BJ (cell line): Measurements from ENCODE around the gene CLSTN2. TPM values are rescaled to one million over a fixed set of nuclear protein-coding genes. Genes with fewer than 3 reads are reported as not detected.

Source experiments
- CTCF ChIA-PET: fragments of 350-600 bp; formaldehyde crosslinking; extraction: SDS; loops from one replicate; lab custom pipeline; 2021; ENCODE audit warnings: antibody characterized with exemption, inconsistent platforms; lab: Yijun Ruan, JAX
- POLR2A ChIA-PET: fragments of 300-600 bp; sonication (Branson Sonifier 250); formaldehyde crosslinking; extraction: SDS; loops from one replicate; lab custom pipeline; 2021; ENCODE audit warnings: antibody characterized with exemption; lab: Charles Lee
- DNase-seq: peaks from one replicate; pipeline ENCODE4 v3.0.0-alpha.2; 2011; ENCODE audit warnings: low read depth
- H3K27me3 ChIP-seq: 2 replicates; pipeline ENCODE4 v1.6.0; 2011; ENCODE audit warnings: low read length; ENCODE audit not compliant: control insufficient read depth, insufficient read depth
- H3K36me3 ChIP-seq: 2 replicates; pipeline ENCODE4 v1.5.1; 2011; ENCODE audit warnings: low read length; ENCODE audit not compliant: control insufficient read depth, insufficient read depth
- H3K4me3 ChIP-seq: 2 replicates; pipeline ENCODE4 v1.5.1; 2011; ENCODE audit warnings: low read depth, mild to moderate bottlenecking, control low read depth, low read length
- polyA plus RNA-seq: library from polyadenylated mRNA; depleted of rRNA; stranded (reverse); fragments of >200 nt; gene quantifications from 2 replicates; pipeline ENCODE4 v1.2.3, GENCODE V29; 2011
- TF ChIP-seq, protein P1 (sequence below): IDR thresholded peaks from 2 replicates; pipeline ENCODE4 v1.5.1; 2011; ENCODE audit warnings: low read depth, mild to moderate bottlenecking, control low read depth, inconsistent platforms, low read length, moderate library complexity; ENCODE audit not compliant: insufficient read depth

Gene CLSTN2
- polyA plus RNA-seq, 1 experiment, result 1.8 TPM

- TF ChIP-seq, protein P1, sequence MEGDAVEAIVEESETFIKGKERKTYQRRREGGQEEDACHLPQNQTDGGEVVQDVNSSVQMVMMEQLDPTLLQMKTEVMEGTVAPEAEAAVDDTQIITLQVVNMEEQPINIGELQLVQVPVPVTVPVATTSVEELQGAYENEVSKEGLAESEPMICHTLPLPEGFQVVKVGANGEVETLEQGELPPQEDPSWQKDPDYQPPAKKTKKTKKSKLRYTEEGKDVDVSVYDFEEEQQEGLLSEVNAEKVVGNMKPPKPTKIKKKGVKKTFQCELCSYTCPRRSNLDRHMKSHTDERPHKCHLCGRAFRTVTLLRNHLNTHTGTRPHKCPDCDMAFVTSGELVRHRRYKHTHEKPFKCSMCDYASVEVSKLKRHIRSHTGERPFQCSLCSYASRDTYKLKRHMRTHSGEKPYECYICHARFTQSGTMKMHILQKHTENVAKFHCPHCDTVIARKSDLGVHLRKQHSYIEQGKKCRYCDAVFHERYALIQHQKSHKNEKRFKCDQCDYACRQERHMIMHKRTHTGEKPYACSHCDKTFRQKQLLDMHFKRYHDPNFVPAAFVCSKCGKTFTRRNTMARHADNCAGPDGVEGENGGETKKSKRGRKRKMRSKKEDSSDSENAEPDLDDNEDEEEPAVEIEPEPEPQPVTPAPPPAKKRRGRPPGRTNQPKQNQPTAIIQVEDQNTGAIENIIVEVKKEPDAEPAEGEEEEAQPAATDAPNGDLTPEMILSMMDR, result no peak
- Histone ChIP-seq H3K27me3 (no peaks in the 10 kb centered on the region), H3K4me3 (no peak overlapping the region), H3K36me3 (no peaks in the 10 kb centered on the region)
- POLR2A ChIA-PET, result no interaction called here
- CTCF ChIA-PET, result no interaction called here
- no peak for DNase-seq
Measured at GRCh38 chr3:140316868-140317400, 381.9 kb downstream of the CLSTN2 start.

GRCh38 chr3:140319739-140320138, 384.8 kb downstream of the CLSTN2 start:
- H3K4me3 ChIP-seq, result no peak overlapping the region
- TF ChIP-seq, protein P1, result no peak
- no peak for DNase-seq
- ChIA-PET POLR2A (no interaction called here), CTCF (no interaction called here)
- H3K36me3 ChIP-seq, result no peaks in the 10 kb centered on the region
- H3K27me3 ChIP-seq, result no peaks in the 10 kb centered on the region

GRCh38 chr3:140323561-140323960, 388.6 kb downstream of the CLSTN2 start:
- TF ChIP-seq, protein P1, result no peak
- no peak for DNase-seq
- Histone ChIP-seq H3K4me3 (no peak overlapping the region), H3K36me3 (no peaks in the 10 kb centered on the region), H3K27me3 (no peaks in the 10 kb centered on the region)
- ChIA-PET CTCF (no interaction called here), POLR2A (no interaction called here)

- DNase-seq, result no peak
Measured at GRCh38 chr3:140332131-140332530, 397.1 kb downstream of the CLSTN2 start.

GRCh38 chr3:140334132-140334929, 399.3 kb downstream of the CLSTN2 start:
- TF ChIP-seq, protein P1, result no peak
- Histone ChIP-seq H3K27me3 (no peaks in the 10 kb centered on the region), H3K36me3 (no peaks in the 10 kb centered on the region), H3K4me3 (no peak overlapping the region)
- no peak for DNase-seq
- ChIA-PET POLR2A (no interaction called here), CTCF (no interaction called here)

More at GRCh38 chr3:140332131-140332530, 397.1 kb downstream of the CLSTN2 start:
- ChIA-PET CTCF (no interaction called here), POLR2A (no interaction called here)
- no peaks in the 10 kb centered on the region for H3K27me3 ChIP-seq
- no peaks in the 10 kb centered on the region for H3K36me3 ChIP-seq
- TF ChIP-seq, protein P1, result no peak
- no peak overlapping the region for H3K4me3 ChIP-seq
